KMS-11 (cell line): Measurements from ENCODE around the gene ZBTB20.

ENCODE experiments used
- H2AFZ ChIP-seq: fragments of 200-600 bp; sonication (generic); 2 replicates; pipeline ENCODE4 v1.6.1; 2016; ENCODE audit warnings: antibody characterized with exemption, mixed run types, low read depth
- H3K27ac ChIP-seq: fragments of 200-600 bp; sonication (generic); 2 replicates; pipeline ENCODE4 v1.6.1; 2016; ENCODE audit warnings: mild to moderate bottlenecking, mixed run types
- H3K27me3 ChIP-seq: fragments of 200-600 bp; sonication (generic); 2 replicates; pipeline ENCODE4 v1.6.1; 2017; ENCODE audit warnings: mild to moderate bottlenecking, low read depth, mixed run types, moderate library complexity; ENCODE audit not compliant: insufficient read depth
- H3K36me3 ChIP-seq: fragments of 200-600 bp; sonication (generic); 2 replicates; pipeline ENCODE4 v1.6.1; 2017; ENCODE audit warnings: mild to moderate bottlenecking, mixed run types; ENCODE audit not compliant: insufficient read depth
- H3K4me1 ChIP-seq: fragments of 200-600 bp; sonication (generic); 2 replicates; pipeline ENCODE4 v1.6.1; 2016; ENCODE audit warnings: mild to moderate bottlenecking, low read depth, mixed run types; ENCODE audit not compliant: poor library complexity, severe bottlenecking
- H3K4me2 ChIP-seq: fragments of 200-600 bp; sonication (generic); 2 replicates; pipeline ENCODE4 v1.7.0; 2016; ENCODE audit warnings: mild to moderate bottlenecking, mixed run types
- H3K4me3 ChIP-seq: fragments of 200-600 bp; sonication (generic); IDR thresholded peaks from 2 replicates; pipeline ENCODE4 v1.6.1; 2017; ENCODE audit warnings: low read depth, low read length, mixed read lengths; ENCODE audit not compliant: insufficient read depth
- H3K79me2 ChIP-seq: fragments of 200-600 bp; sonication (generic); 2 replicates; pipeline ENCODE4 v1.6.1; 2016; ENCODE audit warnings: low read depth, mixed run types; ENCODE audit not compliant: insufficient read depth
- H3K9ac ChIP-seq: fragments of 200-600 bp; sonication (generic); 2 replicates; pipeline ENCODE4 v1.6.1; 2016; ENCODE audit warnings: mild to moderate bottlenecking, mixed run types
- H4K20me1 ChIP-seq: fragments of 200-600 bp; sonication (generic); 2 replicates; pipeline ENCODE4 v1.6.1; 2016; ENCODE audit warnings: mild to moderate bottlenecking, mixed run types; ENCODE audit not compliant: insufficient read depth
- TF ChIP-seq, protein P1 (sequence below): fragments of 200-600 bp; sonication (generic); conservative IDR thresholded peaks from 2 replicates; pipeline ENCODE4 v1.6.1; 2017; ENCODE audit warnings: low read depth, mild to moderate bottlenecking, antibody characterized with exemption, low read length, moderate library complexity, mixed read lengths

The ZBTB20 gene

DNA sequence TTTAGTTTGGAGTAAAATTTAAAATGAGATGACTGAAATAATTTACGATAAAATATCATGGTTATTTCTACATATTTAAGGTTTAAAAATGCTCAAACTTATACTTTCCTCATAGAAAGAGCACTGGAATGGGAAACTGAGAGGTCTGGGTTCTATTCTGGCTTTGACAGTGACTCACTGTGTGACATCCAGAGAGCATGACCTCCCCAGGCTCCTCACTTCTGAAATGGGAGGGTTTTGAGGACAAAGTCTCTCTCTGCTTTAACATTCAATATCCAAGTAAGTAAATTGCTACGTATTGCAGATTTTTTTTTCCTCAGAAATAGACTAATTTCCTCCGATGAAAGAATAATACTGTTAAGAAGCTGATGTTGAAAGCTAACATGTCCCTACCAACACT lies 618.6 kb downstream of the ZBTB20 start:
- Histone ChIP-seq H3K27ac (no peak overlapping the region), H3K4me2 (no peak overlapping the region), H2AFZ (no peak overlapping the region), H3K4me3 (no peak overlapping the region), H3K9ac (no peak overlapping the region), H4K20me1 (no peaks in the 10 kb centered on the region), H3K4me1 (no peaks in the 10 kb centered on the region), H3K79me2 (no peaks in the 10 kb centered on the region), H3K27me3 (no peaks in the 10 kb centered on the region), H3K36me3 (no peaks in the 10 kb centered on the region)
- TF ChIP-seq, protein P1, sequence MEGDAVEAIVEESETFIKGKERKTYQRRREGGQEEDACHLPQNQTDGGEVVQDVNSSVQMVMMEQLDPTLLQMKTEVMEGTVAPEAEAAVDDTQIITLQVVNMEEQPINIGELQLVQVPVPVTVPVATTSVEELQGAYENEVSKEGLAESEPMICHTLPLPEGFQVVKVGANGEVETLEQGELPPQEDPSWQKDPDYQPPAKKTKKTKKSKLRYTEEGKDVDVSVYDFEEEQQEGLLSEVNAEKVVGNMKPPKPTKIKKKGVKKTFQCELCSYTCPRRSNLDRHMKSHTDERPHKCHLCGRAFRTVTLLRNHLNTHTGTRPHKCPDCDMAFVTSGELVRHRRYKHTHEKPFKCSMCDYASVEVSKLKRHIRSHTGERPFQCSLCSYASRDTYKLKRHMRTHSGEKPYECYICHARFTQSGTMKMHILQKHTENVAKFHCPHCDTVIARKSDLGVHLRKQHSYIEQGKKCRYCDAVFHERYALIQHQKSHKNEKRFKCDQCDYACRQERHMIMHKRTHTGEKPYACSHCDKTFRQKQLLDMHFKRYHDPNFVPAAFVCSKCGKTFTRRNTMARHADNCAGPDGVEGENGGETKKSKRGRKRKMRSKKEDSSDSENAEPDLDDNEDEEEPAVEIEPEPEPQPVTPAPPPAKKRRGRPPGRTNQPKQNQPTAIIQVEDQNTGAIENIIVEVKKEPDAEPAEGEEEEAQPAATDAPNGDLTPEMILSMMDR, result no peak

DNA sequence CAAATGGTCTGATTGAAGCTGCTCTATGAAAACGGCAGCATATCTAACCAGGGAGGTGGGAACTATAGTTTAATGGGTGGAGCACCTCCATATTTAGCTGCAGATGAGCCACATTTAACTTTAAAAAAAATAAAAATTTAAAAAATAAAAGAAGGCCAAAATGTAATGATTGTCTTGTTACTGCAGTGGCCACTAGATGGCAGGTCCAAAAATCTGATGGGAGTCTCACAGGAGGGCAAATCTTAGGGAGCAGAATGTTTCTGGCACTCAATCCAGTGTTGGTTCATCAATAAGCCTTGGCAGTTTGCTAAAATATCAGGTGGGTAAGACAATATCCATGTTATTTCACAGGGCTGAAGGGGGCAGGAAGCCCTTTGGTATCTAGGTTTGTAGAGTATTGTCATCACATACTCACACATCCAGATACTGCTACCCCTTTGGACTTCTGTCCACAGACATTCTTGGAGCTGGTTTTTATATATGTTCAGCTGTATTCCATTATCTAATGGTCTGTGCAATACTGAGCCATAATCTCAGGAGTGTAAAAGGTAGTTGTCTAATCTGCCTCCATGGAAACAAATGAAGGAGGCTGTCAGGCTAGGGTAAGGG lies 619.9 kb downstream of the ZBTB20 start:
- H3K4me1 ChIP-seq, result no peaks in the 10 kb centered on the region

DNA sequence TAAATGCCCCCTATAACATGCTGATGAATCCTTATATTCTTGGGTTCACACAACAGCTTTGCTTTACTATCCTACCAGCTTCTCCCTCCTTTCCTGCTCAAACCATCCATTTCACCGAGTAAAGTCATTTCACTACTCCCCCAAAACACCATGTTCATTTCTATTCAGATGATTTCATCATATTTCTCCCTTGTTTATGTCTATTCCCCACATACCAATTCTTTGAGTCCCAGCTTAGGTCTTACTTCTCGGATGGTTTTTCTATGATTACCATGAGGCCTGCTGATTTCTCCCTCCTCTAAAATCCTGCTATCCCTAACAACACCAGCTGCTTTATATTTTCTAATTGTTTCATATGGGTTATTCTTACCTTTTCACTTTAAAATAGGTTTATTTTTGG lies 621.8 kb downstream of the ZBTB20 start:
- H4K20me1 ChIP-seq, result no peaks in the 10 kb centered on the region
- no peaks in the 10 kb centered on the region for H3K36me3 ChIP-seq
- no peaks in the 10 kb centered on the region for H3K27me3 ChIP-seq
- no peak overlapping the region for H3K4me2 ChIP-seq
- no peaks in the 10 kb centered on the region for H3K4me1 ChIP-seq
- no peak overlapping the region for H3K4me3 ChIP-seq
- TF ChIP-seq, protein P1, result no peak
- no peaks in the 10 kb centered on the region for H3K79me2 ChIP-seq
- no peak overlapping the region for H3K9ac ChIP-seq
- H3K27ac ChIP-seq, result no peak overlapping the region
- H2AFZ ChIP-seq, result no peak overlapping the region

More for the DNA sequence above, 619.9 kb downstream of the ZBTB20 start:
- Histone ChIP-seq H3K27me3 (no peaks in the 10 kb centered on the region), H4K20me1 (no peaks in the 10 kb centered on the region), H3K79me2 (no peaks in the 10 kb centered on the region), H3K9ac (no peak overlapping the region), H2AFZ (no peak overlapping the region), H3K36me3 (no peaks in the 10 kb centered on the region), H3K27ac (no peak overlapping the region), H3K4me2 (no peak overlapping the region), H3K4me3 (no peak overlapping the region)
- TF ChIP-seq, protein P1, result peak; percentile 67

DNA sequence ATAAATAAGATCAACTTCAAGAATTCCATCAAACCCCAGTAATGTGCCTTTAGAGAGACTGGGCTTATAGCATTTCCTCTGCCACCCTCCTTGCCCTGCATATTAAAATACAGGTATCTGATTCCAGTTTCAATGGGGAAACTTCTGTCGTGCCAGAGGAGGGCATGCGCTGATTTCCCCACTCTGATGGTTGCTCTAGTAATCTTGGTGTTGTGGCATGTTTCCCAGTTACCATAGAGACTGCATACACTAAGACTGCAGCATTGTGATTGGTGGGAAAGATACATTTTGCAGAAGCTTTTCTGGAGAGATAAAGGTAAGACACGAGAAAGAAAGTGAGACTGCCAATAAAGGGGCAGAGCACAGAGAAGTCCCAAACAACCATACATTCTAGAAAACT lies 627.7 kb downstream of the ZBTB20 start:
- no peak overlapping the region for H3K27ac ChIP-seq
- H3K9ac ChIP-seq, result no peak overlapping the region
- no peak overlapping the region for H2AFZ ChIP-seq
- no peaks in the 10 kb centered on the region for H3K36me3 ChIP-seq
- no peak overlapping the region for H3K4me3 ChIP-seq
- H3K4me2 ChIP-seq, result no peak overlapping the region
- H3K4me1 ChIP-seq, result no peaks in the 10 kb centered on the region
- no peaks in the 10 kb centered on the region for H3K79me2 ChIP-seq
- H3K27me3 ChIP-seq, result no peaks in the 10 kb centered on the region
- TF ChIP-seq, protein P1, result no peak
- H4K20me1 ChIP-seq, result no peaks in the 10 kb centered on the region
